HFF-Myc (cell line): ENCODE results near the gene SLC35F1.
A peak's percentile ranks its signal among the peaks of the same experiment; 100 is the strongest.

Experiments
- DNase-seq: peaks from one replicate; pipeline ENCODE4 v3.0.0-alpha.2; 2011; ENCODE audit warnings: low read depth; ENCODE audit errors: extremely low read depth
- H3K4me3 ChIP-seq: replicated peaks from 2 replicates; pipeline ENCODE4 v1.5.1; 2011; ENCODE audit warnings: low read depth, mild to moderate bottlenecking, control low read depth, low read length
- CTCF ChIP-seq: IDR thresholded peaks from 2 replicates; pipeline ENCODE4 v1.5.1; 2012; ENCODE audit warnings: mild to moderate bottlenecking, low read depth, low read length, control low read depth; ENCODE audit errors: missing control alignments

The SLC35F1 gene

GRCh38 chr6:118280210-118280609, 373.1 kb downstream of the SLC35F1 start:
- TF ChIP-seq CTCF, result no peak
- DNase-seq, result no peak
- no peak overlapping the region for H3K4me3 ChIP-seq

- H3K4me3 ChIP-seq, result no peak overlapping the region
- no peak for DNase-seq
- no peak for TF ChIP-seq CTCF
Observed at GRCh38 chr6:118281291-118281690, 374.2 kb downstream of the SLC35F1 start.

- DNase-seq, result peak; percentile 52
- H3K4me3 ChIP-seq, result no peak overlapping the region
- peak; percentile 76 for TF ChIP-seq CTCF
Observed at GRCh38 chr6:118283766-118284165, 376.7 kb downstream of the SLC35F1 start.

- TF ChIP-seq CTCF, result peak; percentile 50
- H3K4me3 ChIP-seq, result no peak overlapping the region
- DNase-seq, result no peak
Observed at GRCh38 chr6:118284736-118285360, 377.8 kb downstream of the SLC35F1 start.

- DNase-seq, result no peak
- no peak overlapping the region for H3K4me3 ChIP-seq
- TF ChIP-seq CTCF, result no peak
Observed at GRCh38 chr6:118285791-118286190, 378.7 kb downstream of the SLC35F1 start.

GRCh38 chr6:118288355-118289124, 381.5 kb downstream of the SLC35F1 start:
- DNase-seq, result no peak
- peak; percentile 18 for TF ChIP-seq CTCF
- H3K4me3 ChIP-seq, result no peak overlapping the region
